HCEC 1CT (cell line): ENCODE results near the gene KANSL1.

Experiments
- DNase-seq: peaks from one replicate; pipeline ENCODE4 v3.0.0-alpha.2; 2017

The KANSL1 gene

DNA sequence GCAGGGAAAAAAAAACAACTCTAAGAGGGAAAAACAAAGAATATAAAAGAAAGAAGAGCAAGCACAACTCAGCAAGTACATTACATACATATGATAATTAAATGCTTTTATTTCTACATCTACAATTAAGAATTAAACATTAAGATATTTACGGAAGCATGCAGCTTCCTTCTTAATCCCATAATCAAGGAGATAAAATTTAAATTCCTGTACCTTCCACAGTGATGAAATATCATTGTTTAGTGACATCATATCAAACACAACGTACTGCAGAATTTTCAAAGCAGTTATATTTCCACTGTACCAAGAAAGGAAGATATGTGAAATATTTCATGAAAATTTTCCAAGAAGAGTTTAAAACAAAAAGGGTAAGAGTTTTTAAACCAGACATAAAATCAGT is 26.0 kb downstream of the KANSL1 start:
- no peak for DNase-seq

DNA sequence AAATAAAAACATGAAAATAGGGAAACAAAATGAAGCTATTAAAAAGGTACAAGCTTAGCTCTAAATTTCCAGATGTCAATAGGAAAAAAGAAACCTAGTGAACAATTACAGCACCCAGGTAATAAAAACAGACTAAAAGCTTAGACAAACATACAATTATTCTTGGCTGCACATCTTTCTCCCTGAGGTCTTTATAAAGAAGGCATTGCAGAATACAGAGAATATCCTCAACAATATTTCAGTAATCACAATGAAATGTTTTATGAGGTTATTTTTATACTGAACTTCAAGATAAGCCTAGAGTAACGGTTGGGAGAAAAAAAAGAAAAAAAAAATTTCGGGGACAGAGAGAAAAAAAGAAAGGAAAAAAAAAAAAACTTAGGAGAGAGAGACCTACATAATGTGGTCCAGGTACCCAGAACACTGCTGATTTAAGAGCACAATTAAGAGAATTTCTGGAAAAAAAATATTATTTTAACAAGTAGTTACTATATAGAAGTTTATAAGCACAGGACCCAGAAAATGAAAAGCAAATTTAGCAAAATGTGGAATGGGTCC is 26.5 kb downstream of the KANSL1 start:
- DNase-seq, result no peak

DNA sequence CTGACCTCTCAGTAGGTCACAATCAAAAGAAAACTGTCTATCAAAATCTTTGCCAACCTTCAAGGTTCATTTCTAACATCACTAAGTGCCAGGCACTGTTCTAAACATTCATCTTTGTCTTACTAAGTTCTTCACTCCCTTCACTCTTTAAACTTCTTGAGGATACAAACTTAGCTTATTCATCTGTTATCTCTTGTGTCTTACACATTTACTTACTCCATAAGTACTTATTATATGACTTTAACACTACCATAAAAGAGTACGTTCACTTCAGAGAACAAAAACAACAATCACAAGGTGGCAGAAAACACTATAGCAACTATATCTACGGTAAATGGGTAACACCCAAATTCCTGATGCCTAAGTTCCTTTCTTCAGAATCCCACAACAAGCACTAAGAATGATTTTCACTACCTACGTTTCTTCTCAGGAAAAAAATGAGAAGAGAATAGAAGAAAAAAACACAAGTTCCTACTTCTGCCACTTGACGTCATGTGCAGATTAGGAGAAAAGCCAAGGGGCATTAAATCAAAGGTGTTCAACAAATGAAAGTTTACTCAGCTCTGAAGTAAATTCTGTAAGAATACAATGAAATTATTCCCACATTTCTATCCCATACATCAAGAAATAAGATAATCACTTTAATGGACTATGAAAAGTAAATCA is 29.2 kb downstream of the KANSL1 start:
- DNase-seq, result no peak

DNA sequence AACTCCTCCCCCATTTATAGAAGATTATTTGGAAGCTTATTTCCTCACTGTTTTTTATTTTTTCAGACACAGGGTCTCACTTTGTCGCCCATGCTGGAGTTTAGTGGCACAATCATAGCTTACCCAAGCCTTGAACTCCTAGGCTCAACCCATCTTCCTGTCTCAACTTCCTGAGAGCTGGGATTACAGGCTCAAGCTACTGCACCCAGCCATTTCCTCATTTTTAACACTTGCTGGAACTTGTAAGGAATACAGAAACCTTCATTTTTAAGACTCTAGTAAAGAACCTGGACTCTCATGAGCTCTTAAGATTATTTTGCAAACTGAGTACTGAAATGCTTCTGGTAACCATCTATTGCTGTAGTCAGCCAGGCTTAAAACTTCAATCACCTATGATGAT is 29.9 kb downstream of the KANSL1 start:
- DNase-seq, result no peak

DNA sequence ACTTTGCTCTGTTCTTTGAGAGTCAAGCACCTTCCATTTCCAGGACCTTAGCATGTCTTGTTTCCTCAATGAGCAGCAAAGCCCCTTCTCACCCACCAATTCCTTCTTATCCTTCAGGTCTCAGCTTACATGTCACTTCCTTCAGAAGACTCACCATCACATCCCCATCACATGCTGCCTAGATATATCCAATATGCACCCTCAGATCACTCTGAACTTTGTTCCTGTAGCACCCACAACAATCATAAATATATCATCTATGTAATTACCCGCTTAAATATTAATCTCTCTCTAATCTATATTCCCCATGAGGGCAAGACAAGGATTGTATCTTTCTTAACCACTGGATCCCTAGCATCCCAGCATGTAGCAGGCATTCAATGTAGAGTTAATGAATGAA is 30.4 kb downstream of the KANSL1 start:
- no peak for DNase-seq

DNA sequence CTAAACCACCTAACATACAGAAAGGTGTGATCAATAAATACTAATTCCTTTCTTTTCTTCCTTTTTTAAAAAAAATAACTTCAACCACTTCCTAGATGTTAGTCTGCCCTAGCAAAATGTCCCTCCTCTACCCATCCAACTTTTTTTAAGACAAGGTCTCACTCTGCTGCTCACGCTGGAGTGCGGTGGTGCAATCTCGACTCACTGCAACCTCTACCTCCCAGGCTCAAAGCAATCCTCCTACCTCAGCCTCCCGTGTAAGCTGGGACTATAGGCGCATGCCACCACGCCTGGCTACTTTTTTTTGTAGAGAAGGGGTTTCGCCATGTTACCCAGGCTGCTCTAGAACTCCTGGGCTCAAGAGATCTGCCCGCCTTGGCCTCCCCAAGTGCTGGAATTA is 33.1 kb downstream of the KANSL1 start:
- no peak for DNase-seq

DNA sequence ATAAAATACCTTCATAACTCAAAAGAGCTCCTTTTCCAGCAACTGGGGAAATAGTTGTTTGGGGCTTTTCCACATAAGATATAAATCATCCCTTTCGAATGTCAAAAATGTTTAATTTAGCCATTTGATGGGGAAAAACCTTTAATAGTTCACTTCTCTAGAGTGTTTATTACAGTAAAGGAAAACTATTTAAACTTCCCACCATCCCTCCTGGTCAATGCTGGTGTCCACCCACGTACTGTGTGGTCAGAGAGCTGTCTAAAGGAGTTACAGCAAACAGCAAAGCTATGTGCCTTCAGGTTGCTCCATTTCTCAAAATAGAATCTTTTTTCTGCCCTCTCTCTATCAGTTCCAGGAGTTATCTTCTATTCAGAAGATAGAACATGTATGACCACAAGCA is 33.5 kb downstream of the KANSL1 start:
- DNase-seq, result peak; percentile 48

DNA sequence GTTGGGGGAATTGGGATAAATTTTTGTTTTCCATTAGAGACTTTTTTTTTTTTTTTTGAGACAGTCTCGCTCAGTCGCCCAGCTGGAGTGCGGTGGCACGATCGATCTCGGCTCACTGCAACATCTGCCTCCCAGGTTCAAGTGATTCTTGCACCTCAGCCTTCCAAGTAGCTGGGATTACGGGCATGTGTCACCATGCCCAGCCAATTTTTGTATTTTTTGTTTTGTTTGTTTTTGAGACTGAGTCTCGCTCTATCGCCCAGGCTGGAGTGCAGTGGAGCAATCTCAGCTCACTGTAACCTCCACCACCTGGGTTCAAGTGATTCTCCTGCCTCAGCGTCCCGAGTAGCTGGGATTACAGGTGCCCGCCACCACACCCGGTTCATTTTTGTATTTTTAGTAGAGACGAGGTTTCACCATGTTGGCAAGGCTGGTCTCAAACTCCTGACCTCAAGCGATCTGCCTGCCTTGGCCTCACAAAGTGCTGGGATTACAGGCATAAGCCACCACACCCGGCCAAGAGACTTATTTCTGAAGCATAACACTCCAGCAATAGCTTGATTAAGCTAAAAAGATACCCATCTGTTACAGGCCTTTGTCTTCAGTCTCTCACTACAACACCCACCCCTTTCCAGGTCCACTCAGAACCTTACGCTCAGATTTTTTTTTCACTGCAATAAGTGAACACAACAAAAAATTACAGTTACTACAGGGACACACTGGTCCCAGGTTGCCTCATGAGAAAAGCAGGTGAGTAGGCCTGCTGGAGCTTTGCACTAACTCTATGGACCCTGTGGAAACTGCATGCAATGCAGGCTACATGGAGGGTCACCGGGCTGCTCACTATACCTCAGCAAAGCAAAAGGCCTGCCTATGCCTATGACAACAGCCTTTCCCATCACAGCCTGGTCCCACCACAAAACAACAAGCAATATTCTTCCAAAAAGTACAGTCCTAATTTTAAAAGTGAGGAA is 34.6 kb downstream of the KANSL1 start:
- no peak for DNase-seq

DNA sequence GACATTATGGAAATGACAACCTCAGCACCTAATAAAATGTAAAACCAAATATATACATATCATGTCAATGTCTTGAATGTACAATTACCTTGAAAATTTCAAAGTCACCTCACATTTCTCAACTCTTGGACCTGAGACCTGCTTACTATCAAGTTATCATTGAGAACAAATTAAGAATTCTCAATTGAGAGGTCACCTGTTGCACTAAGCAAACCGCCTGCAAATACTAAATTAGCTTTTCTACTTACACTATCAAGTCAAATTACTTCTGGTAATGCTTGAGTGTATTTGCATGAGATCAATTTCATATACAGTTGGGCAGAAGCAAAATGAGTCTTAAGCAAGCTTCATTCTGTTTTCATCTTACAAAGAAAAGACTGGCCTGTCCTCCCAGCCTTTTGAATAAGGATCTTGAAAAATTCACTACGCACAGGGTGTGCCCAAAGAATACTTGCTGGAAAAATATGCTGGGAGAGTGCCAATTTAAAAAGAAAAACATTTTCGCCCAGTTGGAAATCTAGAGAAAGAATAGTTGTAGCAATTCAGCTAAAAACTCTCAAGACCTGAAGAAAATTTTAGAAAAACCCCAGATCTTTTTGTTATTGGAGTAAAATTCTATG is 35.7 kb downstream of the KANSL1 start:
- no peak for DNase-seq

DNA sequence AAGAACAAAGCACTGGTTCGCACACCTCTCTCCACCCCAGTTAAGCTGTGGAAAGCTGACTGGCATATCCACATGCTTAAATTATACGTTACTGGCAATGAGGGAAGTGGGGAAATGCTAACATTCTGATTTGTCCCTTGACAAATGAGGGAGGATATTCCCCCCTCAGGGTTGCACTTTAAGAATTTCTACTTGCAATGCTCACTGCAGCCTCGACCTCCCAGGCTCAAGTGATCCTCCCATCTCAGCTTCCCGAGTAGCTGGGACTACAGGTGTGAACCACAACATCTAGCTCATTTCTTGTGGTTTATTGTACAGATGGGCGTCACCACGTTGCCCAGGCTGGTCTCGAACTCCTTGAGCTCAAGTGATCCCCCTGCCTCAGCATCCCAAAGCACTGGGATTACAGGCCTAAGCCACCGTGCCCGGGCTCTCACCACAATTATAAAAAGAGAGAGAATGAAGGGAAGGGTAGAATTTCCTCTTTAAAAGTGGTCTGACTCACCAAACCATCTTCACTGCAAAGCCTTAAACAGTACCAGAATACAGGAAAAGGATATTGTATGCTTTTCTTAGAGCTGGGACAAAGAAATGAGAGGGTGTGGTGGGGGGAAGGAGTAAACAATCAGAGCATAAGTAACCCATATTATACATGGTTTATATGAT is 38.9 kb downstream of the KANSL1 start:
- peak; percentile 13 for DNase-seq

DNA sequence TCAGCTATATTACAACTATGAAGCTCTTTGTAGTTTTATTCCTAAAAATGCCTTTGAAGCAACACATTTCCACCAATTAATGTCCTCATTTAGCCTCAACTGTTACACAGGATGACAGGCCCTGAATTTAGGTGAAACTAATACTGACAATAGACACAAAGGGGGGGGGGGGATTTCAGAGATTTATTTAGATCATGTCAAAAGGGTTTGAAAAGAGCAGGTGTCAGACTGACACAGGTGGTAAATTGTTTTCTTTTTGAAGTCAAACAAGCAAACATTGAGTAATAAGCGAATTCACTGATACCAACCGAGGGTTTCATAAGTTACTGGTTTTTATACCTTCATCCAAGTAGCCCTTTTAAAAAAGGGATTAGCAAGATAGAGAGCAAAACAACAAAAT is 40.8 kb downstream of the KANSL1 start:
- no peak for DNase-seq

DNA sequence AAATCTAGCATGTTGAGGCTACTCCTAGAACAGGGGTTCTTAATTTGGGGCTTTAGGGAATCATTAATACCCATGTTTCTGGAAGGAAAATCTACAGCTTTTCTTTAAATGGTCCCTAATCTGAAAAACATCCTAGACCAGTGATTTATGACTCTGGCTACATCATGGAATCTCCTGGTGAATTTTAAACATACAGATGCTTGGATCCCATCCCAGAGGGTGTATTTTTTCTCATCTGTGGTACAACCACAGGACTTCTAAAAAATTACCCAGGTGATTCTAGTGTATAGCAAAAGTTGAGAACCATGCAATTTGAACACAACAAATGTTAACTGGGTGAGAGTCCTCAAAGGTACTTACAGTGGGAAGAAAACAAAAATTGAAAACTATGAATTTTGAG is 41.5 kb downstream of the KANSL1 start:
- DNase-seq, result no peak

DNA sequence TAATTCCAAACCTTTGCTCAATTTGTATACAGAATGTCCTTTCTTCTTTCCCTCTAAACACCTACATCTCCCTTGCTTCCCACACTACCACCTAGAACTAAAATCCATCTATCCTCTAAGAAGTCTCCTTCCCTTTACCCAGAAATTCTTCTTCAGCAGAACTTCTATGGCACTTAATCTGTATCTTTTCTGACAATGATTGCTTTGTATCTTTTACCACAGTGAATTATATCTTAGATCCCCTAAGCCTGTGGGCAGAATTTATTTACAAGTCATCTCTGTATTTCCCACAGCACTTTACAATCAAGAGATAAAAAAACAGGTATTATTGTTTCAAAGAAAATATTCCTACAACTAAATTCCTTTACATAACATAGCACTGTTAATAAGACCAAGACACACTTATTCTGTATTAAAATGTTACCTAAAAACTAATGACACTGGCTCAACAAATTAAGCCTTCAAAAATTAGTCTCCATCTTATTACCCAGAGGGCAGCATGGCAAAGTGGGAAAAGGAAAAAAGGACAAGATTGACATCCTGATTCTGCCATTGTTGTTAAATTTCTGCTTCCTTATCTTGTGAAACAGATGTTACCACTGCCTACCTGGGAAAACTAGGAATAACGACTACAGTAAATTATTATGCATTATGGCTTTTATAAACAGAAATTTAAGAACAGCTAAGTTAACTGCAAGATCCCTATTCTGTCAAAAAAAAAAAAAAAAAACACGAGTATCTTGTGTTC is 42.8 kb downstream of the KANSL1 start:
- no peak for DNase-seq

DNA sequence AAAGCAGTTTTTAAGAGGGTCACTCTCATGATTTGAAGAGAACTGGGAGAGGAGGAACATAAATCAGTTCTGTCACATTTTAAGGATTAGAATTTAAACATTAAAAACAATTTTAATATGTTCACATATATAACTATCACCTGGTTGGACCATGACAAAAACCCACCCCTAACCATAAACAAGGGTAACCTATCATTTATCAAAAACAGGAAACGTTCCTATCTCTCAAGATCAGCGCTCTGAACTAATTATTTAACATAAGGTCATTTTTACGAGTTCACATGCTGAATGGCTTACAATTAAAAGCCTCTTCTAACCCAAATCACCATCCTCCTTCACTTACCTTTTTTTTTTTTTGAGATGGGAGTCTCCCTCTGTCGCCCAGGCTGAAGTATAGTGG is 45.0 kb downstream of the KANSL1 start:
- DNase-seq, result no peak

DNA sequence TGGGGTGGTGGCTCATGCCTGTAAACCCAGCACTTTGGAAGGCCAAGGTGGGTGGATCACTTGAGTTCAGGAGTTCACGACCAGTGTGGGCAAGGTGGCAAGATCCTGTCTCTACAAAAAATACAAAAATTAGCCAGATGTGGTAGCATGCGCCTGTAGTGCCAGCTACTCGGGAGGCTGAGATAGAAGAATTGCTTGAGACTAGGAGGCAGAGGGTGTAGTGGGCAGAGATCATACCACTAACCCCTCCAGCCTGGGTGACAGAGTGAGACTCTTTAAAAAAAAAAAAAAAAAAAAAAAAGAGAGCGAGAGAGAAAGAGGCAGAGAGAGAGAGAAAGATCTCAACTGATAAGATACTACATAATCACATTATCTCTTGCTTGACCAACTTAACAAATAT is 45.9 kb downstream of the KANSL1 start:
- no peak for DNase-seq

DNA sequence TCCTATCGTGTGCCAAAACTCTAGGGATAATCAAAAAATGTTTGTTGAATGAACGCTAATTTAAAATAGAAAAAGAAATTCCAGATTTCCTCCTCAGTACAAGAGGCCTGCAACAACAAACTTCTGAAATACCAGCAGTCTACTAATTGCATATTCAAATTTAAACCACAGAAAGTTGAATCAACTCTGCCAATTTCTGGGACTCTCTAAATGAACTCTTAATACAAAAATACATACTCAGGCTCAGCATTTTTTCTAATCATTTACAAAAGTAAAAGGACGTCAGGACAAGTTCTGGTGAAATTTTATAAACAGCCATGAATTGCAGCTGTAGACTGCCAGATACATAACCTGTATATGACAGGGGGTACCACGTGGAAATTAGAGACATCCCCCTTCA is 49.0 kb downstream of the KANSL1 start:
- no peak for DNase-seq

DNA sequence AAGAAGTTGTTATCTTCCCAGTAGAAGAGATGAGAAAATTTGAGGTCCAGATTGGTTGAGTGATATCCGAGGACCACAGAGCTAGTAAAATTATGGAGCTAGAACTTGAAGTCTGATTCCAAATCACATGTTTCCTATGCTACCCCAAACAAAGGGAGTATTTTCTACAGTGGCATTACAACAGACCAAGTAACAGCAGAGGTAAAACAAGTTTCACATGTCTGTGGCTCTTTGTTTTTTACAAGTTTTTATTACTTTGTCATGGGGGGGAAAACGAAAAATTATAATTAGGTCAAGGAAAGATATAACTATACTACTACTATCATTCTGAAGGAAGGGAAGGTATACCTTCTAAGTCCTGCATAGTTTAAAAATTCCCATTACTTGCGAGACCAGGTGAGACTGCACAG is 49.4 kb downstream of the KANSL1 start:
- DNase-seq, result no peak

DNA sequence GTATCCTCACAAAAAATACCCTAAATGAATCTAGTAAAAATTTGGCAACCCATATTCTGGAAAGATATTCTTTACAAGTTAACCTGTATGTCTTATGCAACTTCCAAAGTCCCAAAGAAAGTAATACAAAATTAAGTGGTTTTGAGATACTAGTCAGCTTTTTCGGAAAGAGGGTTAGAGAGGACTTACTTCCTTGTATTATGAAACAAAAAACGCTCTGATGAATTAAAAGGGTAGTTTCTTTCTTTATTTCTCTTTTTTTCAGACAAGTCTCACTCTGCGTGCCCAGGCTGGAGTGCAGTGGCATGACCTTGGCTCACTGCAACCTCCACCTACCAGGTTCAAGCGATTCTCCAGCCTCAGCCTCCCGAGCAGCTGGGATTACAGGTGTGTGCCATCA is 51.6 kb downstream of the KANSL1 start:
- no peak for DNase-seq

DNA sequence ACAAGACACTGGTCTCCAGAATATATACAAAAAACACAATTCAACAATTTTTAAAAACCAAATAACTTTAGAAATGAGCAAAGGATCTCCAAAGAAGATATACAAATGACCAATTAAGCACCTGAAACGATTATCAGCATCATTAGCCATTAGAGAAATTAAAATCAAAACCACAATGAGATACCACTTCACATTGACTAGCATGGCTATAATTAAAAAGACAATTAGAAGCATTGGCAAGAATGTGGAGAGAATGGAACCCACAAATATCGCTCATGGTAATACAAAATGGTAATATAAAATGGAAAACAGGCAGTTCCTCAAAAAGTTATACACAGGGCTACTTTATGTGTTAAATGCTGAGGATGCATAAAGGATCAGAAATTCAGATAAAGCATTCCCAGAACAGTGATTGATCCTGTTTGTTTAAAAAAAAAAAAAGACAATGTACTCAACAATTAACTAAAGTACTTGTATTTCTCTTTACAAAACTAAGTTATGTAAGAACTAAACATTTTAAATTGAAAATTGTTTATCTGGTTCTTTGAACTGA is 52.5 kb downstream of the KANSL1 start:
- DNase-seq, result no peak

DNA sequence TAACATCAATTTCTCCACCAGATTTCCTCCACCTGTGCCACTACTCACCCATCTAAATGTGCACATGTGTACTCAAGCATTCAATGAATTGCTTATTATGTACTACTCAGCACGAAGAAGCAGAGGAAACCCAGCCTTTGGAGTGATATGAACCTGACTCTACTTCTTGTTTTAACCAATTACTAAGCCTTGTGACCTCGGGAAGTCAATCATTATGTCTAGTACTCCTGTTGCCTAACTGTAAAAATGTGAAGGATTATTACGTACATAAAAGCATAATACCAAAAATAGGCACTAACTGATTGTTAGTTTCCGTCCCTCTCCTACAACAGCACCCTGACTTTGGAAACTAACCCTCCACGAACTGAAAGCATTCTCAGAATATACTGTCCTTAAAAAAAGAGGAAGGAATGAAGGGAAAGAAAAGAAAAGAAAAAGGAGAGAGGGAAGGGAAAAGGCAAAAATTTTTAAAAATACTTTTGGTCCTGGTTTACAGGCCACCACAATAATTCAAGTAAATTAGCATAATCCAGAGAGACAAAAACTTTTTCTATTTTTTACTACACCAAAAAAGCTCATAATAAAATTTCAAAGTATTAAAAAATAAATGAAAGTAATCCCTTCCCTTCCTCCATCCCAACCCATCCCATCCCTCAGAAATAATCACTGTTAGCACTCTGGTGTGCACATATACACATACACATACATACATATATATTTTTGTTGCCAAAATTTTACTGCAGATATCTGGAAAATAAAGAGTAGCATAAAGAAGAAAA is 53.6 kb downstream of the KANSL1 start:
- DNase-seq, result no peak

DNA sequence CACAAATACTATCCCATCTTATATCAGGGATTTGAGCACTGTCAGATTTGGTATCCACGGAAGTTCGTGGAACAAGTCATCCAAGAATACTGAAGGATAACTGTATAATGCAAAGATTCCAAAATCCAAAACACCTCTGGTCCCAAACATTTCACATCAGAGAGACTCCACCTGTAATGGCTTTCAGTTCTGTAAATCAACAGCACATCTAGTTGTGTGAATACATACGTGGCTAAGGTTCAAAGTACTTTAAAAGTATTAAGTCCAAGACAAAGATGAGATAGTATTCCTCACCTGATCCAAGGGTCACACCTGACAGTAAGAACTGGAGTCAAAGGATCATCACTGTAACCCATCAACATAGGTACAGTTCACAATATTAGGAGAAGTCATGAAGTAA is 54.8 kb downstream of the KANSL1 start:
- DNase-seq, result no peak
